Gastroesophageal sphincter (tissue), 4 donors: Measurements from ENCODE around the gene NCL. TPM values are rescaled to one million over a fixed set of nuclear protein-coding genes. Genes with fewer than 3 reads are reported as not detected.

ENCODE experiments used
- ATAC-seq: fragments of 150-250 bp; one replicate; pipeline ENCODE4 v1.9.1; 2016; ENCODE audit warnings: mild to moderate bottlenecking, moderate library complexity
- H3K27ac ChIP-seq, 4 donors: fragments of 200-600 bp; sonication (generic) in 3 of 4; 1 replicate in 3 of 4; 2 replicates in 1 of 4; pipeline ENCODE4 v1.5.1; 2016 to 2019
- H3K27me3 ChIP-seq: fragments of 200-600 bp; sonication (generic); one replicate; pipeline ENCODE4 v1.5.1; 2019
- H3K36me3 ChIP-seq, 2 donors: fragments of 200-600 bp; sonication (generic); one replicate each; pipeline ENCODE4 v1.5.1; 2019; ENCODE audit warnings: control low read depth in 1 of 2
- H3K4me1 ChIP-seq, 3 donors: fragments of 200-600 bp; sonication (generic); 1 replicate in 2 of 3; 2 replicates in 1 of 3; pipeline ENCODE4 v1.5.1; 2016 to 2019; ENCODE audit warnings: control low read depth in 2 of 3
- H3K4me3 ChIP-seq, 2 donors: fragments of 200-600 bp; sonication (generic); one replicate each; pipeline ENCODE4 v1.5.1; 2019; ENCODE audit warnings: mild to moderate bottlenecking in 1 of 2, moderate library complexity in 1 of 2
- H3K9me3 ChIP-seq, 3 donors: fragments of 200-600 bp; sonication (generic); one replicate each; pipeline ENCODE4 v1.5.1; 2017 to 2019; ENCODE audit warnings: control low read depth in 2 of 3
- EP300 ChIP-seq: sonication (generic); formaldehyde crosslinking; IDR thresholded peaks from one replicate; pipeline ENCODE4 v1.6.1; 2017; ENCODE audit warnings: antibody characterized with exemption, mild to moderate bottlenecking
- POLR2A ChIP-seq, 2 donors: fragments of 450-650 bp; IDR thresholded peaks; one replicate each; pipeline ENCODE4 v1.6.1; 2017; ENCODE audit warnings: antibody characterized with exemption in 2 of 2, mild to moderate bottlenecking in 2 of 2, moderate library complexity in 1 of 2
- POLR2AphosphoS5 ChIP-seq: sonication (generic); formaldehyde crosslinking; IDR thresholded peaks from one replicate; pipeline ENCODE4 v1.6.1; 2017; ENCODE audit warnings: antibody characterized with exemption
- WGBS, 2 donors: methylation state at CpG; one replicate each; pipeline ENCODE4 v1.1.5; 2018; ENCODE audit warnings: low coverage in 1 of 2; 5-methylcytosine and 5-hydroxymethylcytosine counted together
- total RNA-seq, 4 donors: library from RNA; depleted of rRNA; stranded (reverse); fragments of >200 nt; gene quantifications; one replicate each; pipeline ENCODE4 v1.1.0, GENCODE V29; 2016
- TF ChIP-seq, protein P1 (sequence below), 4 experiments: fragments of 200-600 bp in 2 of 4; fragments of 450-650 bp in 2 of 4; sonication (generic) in 1 of 4; IDR thresholded peaks; one replicate each; pipeline ENCODE4 v1.5.1; 2017 to 2019; ENCODE audit warnings: antibody characterized with exemption in 4 of 4, mild to moderate bottlenecking in 2 of 4, moderate library complexity in 2 of 4

NCL gene, protein sequence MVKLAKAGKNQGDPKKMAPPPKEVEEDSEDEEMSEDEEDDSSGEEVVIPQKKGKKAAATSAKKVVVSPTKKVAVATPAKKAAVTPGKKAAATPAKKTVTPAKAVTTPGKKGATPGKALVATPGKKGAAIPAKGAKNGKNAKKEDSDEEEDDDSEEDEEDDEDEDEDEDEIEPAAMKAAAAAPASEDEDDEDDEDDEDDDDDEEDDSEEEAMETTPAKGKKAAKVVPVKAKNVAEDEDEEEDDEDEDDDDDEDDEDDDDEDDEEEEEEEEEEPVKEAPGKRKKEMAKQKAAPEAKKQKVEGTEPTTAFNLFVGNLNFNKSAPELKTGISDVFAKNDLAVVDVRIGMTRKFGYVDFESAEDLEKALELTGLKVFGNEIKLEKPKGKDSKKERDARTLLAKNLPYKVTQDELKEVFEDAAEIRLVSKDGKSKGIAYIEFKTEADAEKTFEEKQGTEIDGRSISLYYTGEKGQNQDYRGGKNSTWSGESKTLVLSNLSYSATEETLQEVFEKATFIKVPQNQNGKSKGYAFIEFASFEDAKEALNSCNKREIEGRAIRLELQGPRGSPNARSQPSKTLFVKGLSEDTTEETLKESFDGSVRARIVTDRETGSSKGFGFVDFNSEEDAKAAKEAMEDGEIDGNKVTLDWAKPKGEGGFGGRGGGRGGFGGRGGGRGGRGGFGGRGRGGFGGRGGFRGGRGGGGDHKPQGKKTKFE
- 100 to 1,000 TPM; 106 to 163 (median 147) TPM for total RNA-seq

GRCh38 chr2:231463698-231464575 lies at the start of gene NCL:
TSS of gene NCL (minus strand) at chr2:231464484. CDS start at chr2:231464353, 131 bp downstream.
- 0% methylated on average over 12 of the region's 102 CpGs; no CpG with 5 or more reads in 1 of the 2 donors for WGBS, 2 donors
- TF ChIP-seq, protein P1, sequence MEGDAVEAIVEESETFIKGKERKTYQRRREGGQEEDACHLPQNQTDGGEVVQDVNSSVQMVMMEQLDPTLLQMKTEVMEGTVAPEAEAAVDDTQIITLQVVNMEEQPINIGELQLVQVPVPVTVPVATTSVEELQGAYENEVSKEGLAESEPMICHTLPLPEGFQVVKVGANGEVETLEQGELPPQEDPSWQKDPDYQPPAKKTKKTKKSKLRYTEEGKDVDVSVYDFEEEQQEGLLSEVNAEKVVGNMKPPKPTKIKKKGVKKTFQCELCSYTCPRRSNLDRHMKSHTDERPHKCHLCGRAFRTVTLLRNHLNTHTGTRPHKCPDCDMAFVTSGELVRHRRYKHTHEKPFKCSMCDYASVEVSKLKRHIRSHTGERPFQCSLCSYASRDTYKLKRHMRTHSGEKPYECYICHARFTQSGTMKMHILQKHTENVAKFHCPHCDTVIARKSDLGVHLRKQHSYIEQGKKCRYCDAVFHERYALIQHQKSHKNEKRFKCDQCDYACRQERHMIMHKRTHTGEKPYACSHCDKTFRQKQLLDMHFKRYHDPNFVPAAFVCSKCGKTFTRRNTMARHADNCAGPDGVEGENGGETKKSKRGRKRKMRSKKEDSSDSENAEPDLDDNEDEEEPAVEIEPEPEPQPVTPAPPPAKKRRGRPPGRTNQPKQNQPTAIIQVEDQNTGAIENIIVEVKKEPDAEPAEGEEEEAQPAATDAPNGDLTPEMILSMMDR (IDR thresholded peaks at IDR 0.05), result peak in 1 of 4 experiments; percentile 1
- TF ChIP-seq EP300 (no peak), POLR2A (IDR thresholded peaks at IDR 0.05) (peak; percentile 98), POLR2AphosphoS5 (peak; percentile 100)

GRCh38 chr2:231513746-231514224 lies 49.5 kb upstream of the NCL start:
- H3K36me3 ChIP-seq, result no peaks in the 10 kb centered on the region
- H3K27me3 ChIP-seq, result no peaks in the 10 kb centered on the region
- peak overlapping the region; percentile 78 to 82 for H3K4me3 ChIP-seq
- H3K4me1 ChIP-seq, result peaks cover 0 to 21% (median 0%) of the 10 kb centered on the region in 3 donors
- no peak for ATAC-seq
- peak overlapping the region; percentile 89 to 97 (median 90) for H3K27ac ChIP-seq
- TF ChIP-seq, protein P1 (IDR thresholded peaks at IDR 0.05), result no peak
- no peak for TF ChIP-seq POLR2AphosphoS5
- TF ChIP-seq EP300, result no peak
- no peak for TF ChIP-seq POLR2A (IDR thresholded peaks at IDR 0.05)
- 10 to 15% methylated on average over 6 to 7 of the region's 7 CpGs for WGBS, 2 donors
- H3K9me3 ChIP-seq, result no peaks in the 10 kb centered on the region

More at GRCh38 chr2:231463698-231464575, at the start of gene NCL:
- H3K4me3 ChIP-seq, result peak within 1 kb of the TSS; percentile 63 to 97
- H3K4me1 ChIP-seq, result peaks cover 0 to 58% (median 24%) of the 10 kb centered on the region in 3 donors
- ATAC-seq, result peak; percentile 98
- H3K27ac ChIP-seq, result peak within 1 kb of the TSS; percentile 76 to 97 (median 96)
- peaks cover 18 to 40% of the 10 kb centered on the region in 2 donors for H3K36me3 ChIP-seq
- no peaks in the 10 kb centered on the region for H3K27me3 ChIP-seq
- H3K9me3 ChIP-seq, result no peaks in the 10 kb centered on the region

GRCh38 chr2:231512222-231512621 lies 47.9 kb upstream of the NCL start:
- no peaks in the 10 kb centered on the region for H3K27me3 ChIP-seq
- H3K36me3 ChIP-seq, result no peaks in the 10 kb centered on the region
- no peak for ATAC-seq
- no peak overlapping the region for H3K27ac ChIP-seq
- TF ChIP-seq POLR2AphosphoS5, result no peak
- TF ChIP-seq, protein P1 (IDR thresholded peaks at IDR 0.05), result no peak
- TF ChIP-seq EP300, result no peak
- H3K4me1 ChIP-seq, result peaks cover 0 to 21% (median 0%) of the 10 kb centered on the region in 3 donors
- no peaks in the 10 kb centered on the region for H3K9me3 ChIP-seq
- 84% methylated on average over 2 of the region's 5 CpGs; no CpG with 5 or more reads in 1 of the 2 donors for whole genome bisulfite sequencing, 2 donors
- H3K4me3 ChIP-seq, result no peak overlapping the region

GRCh38 chr2:231503766-231504165 lies 39.5 kb upstream of the NCL start:
- Histone ChIP-seq H3K27me3 (no peaks in the 10 kb centered on the region), H3K36me3 (peaks cover 0 to 32% of the 10 kb centered on the region in 2 donors), H3K4me3 (no peak overlapping the region), H3K9me3 (no peaks in the 10 kb centered on the region), H3K27ac (no peak overlapping the region), H3K4me1 (no peaks in the 10 kb centered on the region)
- TF ChIP-seq, protein P1 (IDR thresholded peaks at IDR 0.05), result no peak
- TF ChIP-seq POLR2AphosphoS5 (no peak), EP300 (no peak), POLR2A (IDR thresholded peaks at IDR 0.05) (no peak)
- ATAC-seq, result no peak
- WGBS, 2 donors, result 71 to 93% methylated on average over 2 to 3 of the region's 3 CpGs
